ENCODE results near the gene KLF15. TPM values are rescaled to one million over a fixed set of nuclear protein-coding genes. Genes with fewer than 3 reads are reported as not detected.
A peak's percentile ranks its signal among the peaks of the same experiment; 100 is the strongest.

The KLF15 gene
- total RNA-seq: 10 to 100 TPM; 13.5 to 57.1 (median 27.1) TPM
- polyA plus RNA-seq: 10 to 100 TPM; 30.1 to 61.3 TPM
- long read RNA-seq, donor 1, partial matches to known transcripts: 0 of 4 reads
- long read RNA-seq, donor 1, other reads (novel, unspliced or antisense): 4 of 4 reads
- long read RNA-seq, donor 2, partial matches to known transcripts: 0 of 10 reads
- long read RNA-seq, donor 2, other reads (novel, unspliced or antisense): 10 of 10 reads
- long read RNA-seq, donor 3: 0 reads

DNA sequence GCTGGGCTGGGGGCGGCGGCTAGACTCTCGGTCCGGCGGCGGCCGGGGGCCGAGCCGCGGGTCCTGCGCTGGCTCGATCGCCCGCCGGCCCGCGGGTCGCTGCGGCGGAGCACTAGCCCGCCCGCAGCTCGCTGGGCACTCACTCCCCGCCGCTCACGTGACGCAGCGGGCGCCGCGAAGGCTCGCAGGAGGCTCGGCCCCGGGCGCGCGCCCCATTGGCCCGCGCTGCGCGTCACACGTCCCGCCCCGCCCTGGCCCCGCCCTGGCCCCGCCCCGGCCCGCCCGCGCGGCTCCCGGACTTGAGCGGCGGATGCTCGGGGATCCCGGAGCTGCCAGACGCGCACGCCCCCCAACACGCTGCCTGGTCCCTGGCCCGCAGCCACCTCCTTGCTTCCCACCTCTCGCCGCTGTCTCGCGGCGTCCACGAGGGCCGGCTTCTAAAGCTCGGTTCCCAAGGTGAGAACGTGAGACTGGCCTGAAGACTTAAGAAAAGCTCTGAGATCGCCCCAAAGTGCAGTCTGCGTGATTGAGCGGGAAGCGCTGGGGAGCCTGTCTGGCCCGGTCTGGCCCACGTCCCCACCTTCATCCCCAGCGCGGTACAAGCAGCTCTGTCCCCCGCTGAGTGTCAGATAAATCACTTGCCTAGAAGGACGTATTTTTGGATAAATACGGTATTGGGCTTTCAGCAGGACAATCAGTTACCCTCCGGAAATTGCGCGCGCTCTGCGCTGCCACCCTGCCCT lies at the start of gene KLF15:
Gene KLF15, minus strand, starts transcription at position 114 of the 743 bp plus-strand sequence. CDS start 4,486 bp downstream, outside the sequence.
- WGBS, 2 donors: 0% methylated on average over 70 to 86 of the region's 86 CpGs
- H3K27me3 ChIP-seq: peaks cover 0 to 70% (median 8%) of the 10 kb centered on the region in 7 donors

DNA sequence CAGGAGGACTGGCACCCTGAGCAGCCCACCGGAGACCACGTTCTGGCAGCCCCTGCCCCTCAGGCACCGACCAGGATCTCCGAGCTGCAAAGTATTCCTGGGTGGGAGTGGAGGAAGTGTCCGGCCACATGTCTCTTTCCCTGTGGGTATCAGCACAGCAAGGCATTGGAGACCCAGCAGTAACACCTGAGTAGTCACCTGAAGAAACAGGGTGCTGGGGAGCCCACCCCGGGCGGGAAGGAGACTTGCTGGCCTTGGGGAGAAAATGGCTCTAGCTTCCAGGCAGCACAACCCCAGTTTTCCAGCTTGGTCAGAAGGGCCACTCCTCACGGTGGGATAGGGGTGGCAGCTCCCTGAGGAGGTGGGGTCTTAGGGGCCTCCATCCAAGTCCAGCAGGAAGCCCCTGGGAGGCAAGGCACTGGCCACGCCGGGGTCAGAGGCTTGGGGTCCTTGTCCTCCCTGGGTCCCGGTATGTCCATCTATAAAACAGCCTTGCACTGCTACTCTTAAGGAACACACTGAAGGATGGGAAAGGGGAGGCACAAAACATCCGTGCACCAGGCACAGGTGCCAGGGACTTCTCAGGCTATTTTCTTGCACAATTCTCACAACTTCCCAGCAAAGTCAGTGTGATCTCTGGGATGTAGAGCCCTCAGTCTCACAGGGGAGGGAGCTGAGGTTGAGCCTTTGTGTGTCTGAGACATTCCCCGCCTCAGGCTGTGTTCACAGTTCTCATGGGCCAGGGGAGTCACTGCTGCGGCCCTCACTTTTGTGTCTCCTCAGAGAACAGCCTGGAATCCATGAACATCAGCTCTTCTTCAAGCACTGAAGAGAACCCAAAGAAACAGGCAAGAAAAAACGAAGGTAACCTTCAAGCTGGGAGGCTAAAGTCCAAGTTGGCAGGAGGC lies 49.4 kb upstream of the KLF15 start:
- Histone ChIP-seq H3K4me1 (no peaks in the 10 kb centered on the region), H3K27ac (no peak overlapping the region), H3K9me3 (no peaks in the 10 kb centered on the region), H3K27me3 (peaks cover 0 to 23% (median 8%) of the 10 kb centered on the region in 7 donors), H3K4me3 (no peak overlapping the region), H3K36me3 (no peaks in the 10 kb centered on the region)
- intact Hi-C loops (cut with DNase I): no loop called here
- ATAC-seq (no peak), DNase-seq (no peak)
- 82 to 87% methylated on average over 15 of the region's 15 CpGs for WGBS, 2 donors
- TF ChIP-seq, protein P1, sequence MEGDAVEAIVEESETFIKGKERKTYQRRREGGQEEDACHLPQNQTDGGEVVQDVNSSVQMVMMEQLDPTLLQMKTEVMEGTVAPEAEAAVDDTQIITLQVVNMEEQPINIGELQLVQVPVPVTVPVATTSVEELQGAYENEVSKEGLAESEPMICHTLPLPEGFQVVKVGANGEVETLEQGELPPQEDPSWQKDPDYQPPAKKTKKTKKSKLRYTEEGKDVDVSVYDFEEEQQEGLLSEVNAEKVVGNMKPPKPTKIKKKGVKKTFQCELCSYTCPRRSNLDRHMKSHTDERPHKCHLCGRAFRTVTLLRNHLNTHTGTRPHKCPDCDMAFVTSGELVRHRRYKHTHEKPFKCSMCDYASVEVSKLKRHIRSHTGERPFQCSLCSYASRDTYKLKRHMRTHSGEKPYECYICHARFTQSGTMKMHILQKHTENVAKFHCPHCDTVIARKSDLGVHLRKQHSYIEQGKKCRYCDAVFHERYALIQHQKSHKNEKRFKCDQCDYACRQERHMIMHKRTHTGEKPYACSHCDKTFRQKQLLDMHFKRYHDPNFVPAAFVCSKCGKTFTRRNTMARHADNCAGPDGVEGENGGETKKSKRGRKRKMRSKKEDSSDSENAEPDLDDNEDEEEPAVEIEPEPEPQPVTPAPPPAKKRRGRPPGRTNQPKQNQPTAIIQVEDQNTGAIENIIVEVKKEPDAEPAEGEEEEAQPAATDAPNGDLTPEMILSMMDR (IDR thresholded peaks at IDR 0.05): no peak

More for the DNA sequence above, at the start of gene KLF15:
- DNase-seq (peak; percentile 81 to 91), ATAC-seq (peak; percentile 64 to 85 (median 73))
- TF ChIP-seq, protein P1 (IDR thresholded peaks at IDR 0.05): no peak
- Histone ChIP-seq H3K27ac (peak within 1 kb of the TSS; percentile 76 to 99 (median 94)), H3K9me3 (peaks cover 0 to 9% (median 0%) of the 10 kb centered on the region in 11 donors), H3K4me1 (peaks cover 17 to 54% (median 41%) of the 10 kb centered on the region in 9 donors), H3K4me3 (peak within 1 kb of the TSS; percentile 39 to 99 (median 74)), H3K36me3 (no peaks in the 10 kb centered on the region)
- intact Hi-C loops (cut with DNase I): loop anchor here in 6 of 10 donors (1.0 to 10.0 kb wide), 7 partner anchors 31 to 117 kb away; partner anchors contain the start of gene ZXDC (in 1 of the 6)

DNA sequence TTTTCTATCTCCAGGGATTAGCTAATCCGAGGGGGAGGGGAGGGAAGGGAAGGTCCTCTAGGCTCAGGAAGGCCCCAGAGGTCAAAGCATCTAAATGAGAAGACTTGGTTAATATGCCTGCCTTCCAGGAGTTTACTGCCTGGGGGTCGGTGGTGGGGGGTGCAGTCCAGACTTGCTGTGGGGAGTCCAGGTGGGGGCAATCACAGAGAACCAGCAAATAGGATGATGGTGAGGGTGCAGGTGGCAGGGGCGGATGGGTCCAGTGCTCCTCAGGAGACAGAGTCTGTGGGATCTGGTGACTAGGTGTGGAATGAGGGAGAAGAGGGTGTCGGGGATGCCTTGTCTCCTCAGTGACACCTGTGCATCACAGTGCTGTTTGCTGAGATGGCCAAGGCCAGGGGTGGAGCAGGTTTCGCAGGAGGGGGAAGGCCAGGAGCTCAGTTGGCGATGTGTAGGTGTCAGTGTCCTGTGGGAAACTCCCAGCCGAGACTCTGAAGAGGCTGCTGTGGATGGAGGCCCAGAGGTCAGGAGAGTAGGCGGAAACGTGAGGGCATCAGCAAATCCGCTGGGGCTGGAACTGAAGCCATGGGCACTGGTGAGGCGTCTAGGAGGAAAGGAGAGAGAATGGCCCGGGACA lies 45.6 kb upstream of the KLF15 start:
- intact Hi-C loops (cut with DNase I): no loop called here
- TF ChIP-seq, protein P1 (IDR thresholded peaks at IDR 0.05): no peak

More for the DNA sequence above, 45.6 kb upstream of the KLF15 start:
- Histone ChIP-seq H3K9me3 (peaks cover 0 to 6% (median 0%) of the 10 kb centered on the region in 11 donors), H3K4me1 (no peaks in the 10 kb centered on the region), H3K4me3 (no peak overlapping the region), H3K36me3 (no peaks in the 10 kb centered on the region), H3K27me3 (peaks cover 0 to 23% (median 7%) of the 10 kb centered on the region in 7 donors), H3K27ac (no peak overlapping the region)
- 82 to 90% methylated on average over 12 of the region's 12 CpGs for WGBS, 2 donors
- no peak for ATAC-seq
- DNase-seq: no peak

All from heart right ventricle (tissue), 16 donors.